HCT116 (cell line): ENCODE data around the gene GAMT. TPM values are rescaled to one million over a fixed set of nuclear protein-coding genes. Genes with fewer than 3 reads are reported as not detected.

Experiments used
- ATAC-seq: fragments of 200-7000 bp; cut with Tn5 transposase; 2 replicates; pipeline ENCODE4 v1.9.1; 2020; ENCODE audit warnings: mild to moderate bottlenecking, moderate library complexity
- BruUV-seq: library from RNA; stranded (reverse); fragments of 400-500 nt; replicated peaks from 2 replicates; lab custom pipeline; 2021; lab: Mats Ljungman, UMichigan
- CTCF ChIA-PET: fragments of 300-600 bp; sonication (Branson Sonifier 250); formaldehyde crosslinking; loops from one replicate; lab custom pipeline; 2021; ENCODE audit warnings: antibody characterized with exemption; lab: Charles Lee
- POLR2A ChIA-PET: fragments of 300-600, 350-600 bp; sonication (Branson Sonifier 250); formaldehyde crosslinking; loops from one replicate; lab custom pipeline; 2021; ENCODE audit warnings: antibody characterized with exemption; lab: Charles Lee
- RAD21 ChIA-PET, 2 experiments: fragments of 300-600 bp; sonication (Branson Sonifier 250); formaldehyde crosslinking; loops; one replicate each; lab custom pipeline; 2023; ENCODE audit warnings: low total read pairs in 2 of 2; ENCODE audit not compliant: uncharacterized antibody in 2 of 2, unreplicated experiment in 2 of 2, low non-redundant PET in 1 of 2; lab: Charles Lee
- DNase-seq: peaks from one replicate; pipeline ENCODE4 v3.0.0-alpha.2; 2010; ENCODE audit warnings: low read depth, low spot score
- H2AFZ ChIP-seq: fragments of 200-600 bp; shearing (Covaris generic), sonication (generic); 2 replicates; pipeline ENCODE4 v1.6.1; 2017; ENCODE audit warnings: low read depth, mixed run types, mixed read lengths, antibody characterized with exemption, low read length; ENCODE audit not compliant: poor library complexity, severe bottlenecking
- H3K27ac ChIP-seq: 2 replicates; pipeline ENCODE4 v1.5.1; 2012; ENCODE audit warnings: low read depth, low read length
- H3K27me3 ChIP-seq: fragments of 200-600 bp; sonication (generic); 2 replicates; pipeline ENCODE4 v1.6.1; 2016; ENCODE audit warnings: mixed run types, low read length, mixed read lengths; ENCODE audit not compliant: insufficient read depth
- H3K36me3 ChIP-seq, 2 experiments: fragments of 200-500 bp in 1 of 2; fragments of 200-600 bp in 1 of 2; sonication (Bioruptor generic) in 1 of 2; sonication (generic) in 1 of 2; 2 replicates each; pipeline versions ENCODE4 v1.5.1 to v1.6.1; 2014 to 2016; ENCODE audit warnings: low read length in 2 of 2, inconsistent platforms in 1 of 2, mixed read lengths in 1 of 2, mixed run types in 1 of 2; ENCODE audit not compliant: insufficient read depth in 2 of 2, control insufficient read depth in 1 of 2
- H3K4me1 ChIP-seq, 2 experiments: fragments of 200-600 bp in 1 of 2; sonication (generic) in 1 of 2; 2 replicates each; pipeline versions ENCODE4 v1.5.1 to v1.6.1; 2012 to 2017; ENCODE audit warnings: low read length in 2 of 2, inconsistent platforms in 1 of 2, mild to moderate bottlenecking in 1 of 2, mixed read lengths in 1 of 2, mixed run types in 1 of 2, moderate library complexity in 1 of 2; ENCODE audit not compliant: insufficient read depth in 2 of 2, control insufficient read depth in 1 of 2
- H3K4me2 ChIP-seq: fragments of 200-600 bp; sonication (generic); 2 replicates; pipeline ENCODE4 v1.6.1; 2017; ENCODE audit warnings: mixed run types, low read length, mixed read lengths
- H3K4me3 ChIP-seq, 2 experiments: fragments of 200-600 bp in 1 of 2; sonication (generic) in 1 of 2; replicated peaks in 1 of 2; 2 replicates each; pipeline ENCODE4 v1.5.1; 2011 to 2016; ENCODE audit warnings: low read length in 2 of 2, control low read depth in 1 of 2, low read depth in 1 of 2, mild to moderate bottlenecking in 1 of 2, mixed read lengths in 1 of 2, mixed run types in 1 of 2
- H3K79me2 ChIP-seq: fragments of 200-600 bp; sonication (generic); 2 replicates; pipeline ENCODE4 v1.6.1; 2017; ENCODE audit warnings: mild to moderate bottlenecking, mixed run types, low read length, moderate library complexity, mixed read lengths; ENCODE audit not compliant: insufficient read depth
- H3K9ac ChIP-seq: fragments of 200-600 bp; sonication (generic); 2 replicates; pipeline ENCODE4 v1.6.1; 2016; ENCODE audit warnings: low read length, mixed read lengths
- H3K9me2 ChIP-seq: fragments of 200-600 bp; sonication (generic), shearing (Covaris generic); 2 replicates; pipeline ENCODE4 v1.6.1; 2017; ENCODE audit warnings: mixed run types, mild to moderate bottlenecking, moderate library complexity; ENCODE audit not compliant: insufficient read depth
- H3K9me3 ChIP-seq, 2 experiments: fragments of 200-500 bp in 1 of 2; fragments of 200-600 bp in 1 of 2; sonication (Bioruptor generic) in 1 of 2; sonication (generic) in 1 of 2; 2 replicates each; pipeline ENCODE4 v1.6.1; 2014 to 2017; ENCODE audit warnings: low read length in 2 of 2, mixed read lengths in 2 of 2, inconsistent platforms in 1 of 2, low read depth in 1 of 2, mild to moderate bottlenecking in 1 of 2, mixed run types in 1 of 2, moderate library complexity in 1 of 2; ENCODE audit not compliant: control insufficient read depth in 1 of 2, insufficient read depth in 1 of 2
- H4K20me1 ChIP-seq: fragments of 200-600 bp; sonication (generic), shearing (Covaris generic); 2 replicates; pipeline ENCODE4 v1.6.1; 2017; ENCODE audit warnings: mixed run types, mild to moderate bottlenecking, moderate library complexity; ENCODE audit not compliant: insufficient read depth
- ATF3 ChIP-seq: IDR thresholded peaks from 2 replicates; pipeline ENCODE4 v1.6.1; 2012
- CBX3 ChIP-seq: IDR thresholded peaks from 2 replicates; pipeline ENCODE4 v1.6.1; 2012; ENCODE audit warnings: low read depth
- CEBPB ChIP-seq: IDR thresholded peaks from 2 replicates; pipeline ENCODE4 v1.6.1; 2012; ENCODE audit warnings: low read depth
- CTCF ChIP-seq, 3 experiments: fragments of 200-600 bp in 1 of 3; sonication (generic) in 1 of 3; IDR thresholded peaks in 2 of 3; conservative IDR thresholded peaks in 1 of 3; 2 replicates each; pipeline ENCODE4 v1.5.1; 2012 to 2017; ENCODE audit warnings: low read depth in 2 of 3, low read length in 2 of 3, antibody characterized with exemption in 1 of 3, borderline replicate concordance in 1 of 3, control low read depth in 1 of 3, mild to moderate bottlenecking in 1 of 3, mixed read lengths in 1 of 3, mixed run types in 1 of 3, moderate library complexity in 1 of 3; ENCODE audit not compliant: insufficient read depth in 1 of 3
- EGR1 ChIP-seq: IDR thresholded peaks from 2 replicates; pipeline ENCODE4 v1.6.1; 2012; ENCODE audit warnings: low read depth
- ELF1 ChIP-seq: IDR thresholded peaks from 2 replicates; pipeline ENCODE4 v1.6.1; 2012; ENCODE audit warnings: low read depth, borderline replicate concordance
- EZH2 ChIP-seq: fragments of 200-600 bp; sonication (generic); IDR thresholded peaks from 2 replicates; pipeline ENCODE4 v1.6.1; 2017; ENCODE audit warnings: antibody characterized with exemption, mixed run types
- EZH2phosphoT487 ChIP-seq: fragments of 200-600 bp; IDR thresholded peaks from 2 replicates; pipeline ENCODE4 v1.6.1; 2018; ENCODE audit warnings: antibody characterized with exemption, borderline replicate concordance
- JUND ChIP-seq: IDR thresholded peaks from 2 replicates; pipeline ENCODE4 v1.6.1; 2012
- POLR2A ChIP-seq: IDR thresholded peaks from 2 replicates; pipeline ENCODE4 v1.7.0; 2011; ENCODE audit warnings: borderline replicate concordance; ENCODE audit not compliant: insufficient read depth, insufficient read length; ENCODE audit errors: extremely low read depth
- POLR2AphosphoS5 ChIP-seq: IDR thresholded peaks from 2 replicates; pipeline ENCODE4 v1.6.1; 2011; ENCODE audit warnings: mild to moderate bottlenecking, low read depth, low read length, moderate library complexity
- RAD21 ChIP-seq: IDR thresholded peaks from 2 replicates; pipeline ENCODE4 v1.6.1; 2012; ENCODE audit warnings: low read depth, mild to moderate bottlenecking
- SIN3A ChIP-seq: IDR thresholded peaks from 2 replicates; pipeline ENCODE4 v1.6.1; 2012; ENCODE audit warnings: low read depth
- SP1 ChIP-seq: IDR thresholded peaks from 2 replicates; pipeline ENCODE4 v1.6.1; 2012; ENCODE audit warnings: low read depth
- SRF ChIP-seq: IDR thresholded peaks from 2 replicates; pipeline ENCODE4 v1.6.1; 2012; ENCODE audit warnings: low read depth
- TCF7L2 ChIP-seq: IDR thresholded peaks from 2 replicates; pipeline ENCODE4 v1.7.0; 2011; ENCODE audit warnings: borderline replicate concordance, inconsistent platforms; ENCODE audit not compliant: insufficient read depth, insufficient read length; ENCODE audit errors: extremely low read depth
- YY1 ChIP-seq: IDR thresholded peaks from 2 replicates; pipeline ENCODE4 v1.6.1; 2011; ENCODE audit warnings: low read length, low read depth, moderate library complexity, mild to moderate bottlenecking; ENCODE audit not compliant: insufficient replicate concordance; ENCODE audit errors: extremely low read depth
- ZNF274 ChIP-seq: fragments of 200-500 bp; sonication (Bioruptor generic); IDR thresholded peaks from 2 replicates; pipeline ENCODE4 v1.6.1; 2014; ENCODE audit warnings: mild to moderate bottlenecking, low read depth, low read length, inconsistent platforms
- intact Hi-C: fragments of 100-400 bp; cut with micrococcal nuclease; formaldehyde crosslinking; loops from 2 replicates; pipeline ENCODE4 v1.10.0; 2022
- total RNA-seq: library from RNA; stranded (reverse); gene quantifications from one replicate; pipeline ENCODE4 v1.2.1, GENCODE V29; 2021; ENCODE audit not compliant: unreplicated experiment
- TF ChIP-seq, protein P1 (sequence below): IDR thresholded peaks from 2 replicates; pipeline ENCODE4 v1.6.1; 2012
- TF ChIP-seq, protein P2 (sequence below): IDR thresholded peaks from 2 replicates; pipeline ENCODE4 v1.6.1; 2012; ENCODE audit warnings: low read depth

Gene GAMT
- total RNA-seq, 1 experiment from 2014 or later: 102 TPM

DNA sequence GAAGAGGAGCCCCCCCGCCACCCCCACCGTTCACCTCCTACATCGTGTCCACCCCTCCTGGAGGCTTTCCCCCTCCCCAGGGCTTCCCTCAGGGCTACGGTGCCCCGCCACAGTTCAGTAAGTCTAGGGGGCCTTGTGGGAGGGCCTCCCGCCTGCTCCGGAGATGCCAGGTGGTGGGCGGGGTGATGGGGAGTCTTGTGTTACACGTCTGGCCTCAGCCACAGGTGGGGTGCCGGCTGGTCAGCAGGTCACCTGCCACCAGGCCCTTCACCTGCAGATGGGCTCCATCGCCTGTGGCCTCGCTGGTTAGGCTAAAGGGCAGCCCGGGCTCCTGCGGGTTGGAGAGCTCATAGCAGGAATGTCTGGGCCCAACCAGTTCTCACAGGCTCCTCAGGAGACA lies 28.9 kb upstream of the GAMT start:
- Histone ChIP-seq H3K4me1 (no peaks in the 10 kb centered on the region), H4K20me1 (no peaks in the 10 kb centered on the region), H3K36me3 (peaks cover 42 to 66% of the 10 kb centered on the region in 2 experiments; a peak in 3 of 4 replicates), H2AFZ (no peak overlapping the region), H3K27ac (no peak overlapping the region), H3K9me2 (no peaks in the 10 kb centered on the region), H3K4me2 (no peak overlapping the region), H3K9ac (no peak overlapping the region), H3K9me3 (no peaks in the 10 kb centered on the region), H3K27me3 (no peaks in the 10 kb centered on the region), H3K4me3 (no peak overlapping the region), H3K79me2 (peaks cover 63% of the 10 kb centered on the region)
- POLR2A ChIA-PET: no interaction called here
- no peak for DNase-seq
- ATAC-seq: no peak
- no TSS peak for BruUV-seq
- no peak for TF ChIP-seq ATF3
- no peak for TF ChIP-seq CBX3
- TF ChIP-seq POLR2AphosphoS5: no peak
- no peak for TF ChIP-seq SIN3A
- TF ChIP-seq, protein P1, sequence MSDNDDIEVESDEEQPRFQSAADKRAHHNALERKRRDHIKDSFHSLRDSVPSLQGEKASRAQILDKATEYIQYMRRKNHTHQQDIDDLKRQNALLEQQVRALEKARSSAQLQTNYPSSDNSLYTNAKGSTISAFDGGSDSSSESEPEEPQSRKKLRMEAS: no peak
- no peak for TF ChIP-seq TCF7L2
- TF ChIP-seq POLR2A: no peak
- no peak for TF ChIP-seq CEBPB
- TF ChIP-seq SP1: no peak
- TF ChIP-seq ELF1: no peak
- TF ChIP-seq EZH2: no peak
- TF ChIP-seq ZNF274: no peak
- TF ChIP-seq EGR1: no peak
- no peak for TF ChIP-seq CTCF (IDR thresholded peaks at IDR 0.05 in 2 of 3, conservative IDR thresholded peaks at IDR 0.05 in 1 of 3; ENCODE audit: borderline replicate concordance in 1 of 3, insufficient read depth in 1 of 3, low read depth in 2 of 3, low read length in 2 of 3)
- TF ChIP-seq YY1: no peak
- no peak for TF ChIP-seq SRF
- TF ChIP-seq, protein P2, sequence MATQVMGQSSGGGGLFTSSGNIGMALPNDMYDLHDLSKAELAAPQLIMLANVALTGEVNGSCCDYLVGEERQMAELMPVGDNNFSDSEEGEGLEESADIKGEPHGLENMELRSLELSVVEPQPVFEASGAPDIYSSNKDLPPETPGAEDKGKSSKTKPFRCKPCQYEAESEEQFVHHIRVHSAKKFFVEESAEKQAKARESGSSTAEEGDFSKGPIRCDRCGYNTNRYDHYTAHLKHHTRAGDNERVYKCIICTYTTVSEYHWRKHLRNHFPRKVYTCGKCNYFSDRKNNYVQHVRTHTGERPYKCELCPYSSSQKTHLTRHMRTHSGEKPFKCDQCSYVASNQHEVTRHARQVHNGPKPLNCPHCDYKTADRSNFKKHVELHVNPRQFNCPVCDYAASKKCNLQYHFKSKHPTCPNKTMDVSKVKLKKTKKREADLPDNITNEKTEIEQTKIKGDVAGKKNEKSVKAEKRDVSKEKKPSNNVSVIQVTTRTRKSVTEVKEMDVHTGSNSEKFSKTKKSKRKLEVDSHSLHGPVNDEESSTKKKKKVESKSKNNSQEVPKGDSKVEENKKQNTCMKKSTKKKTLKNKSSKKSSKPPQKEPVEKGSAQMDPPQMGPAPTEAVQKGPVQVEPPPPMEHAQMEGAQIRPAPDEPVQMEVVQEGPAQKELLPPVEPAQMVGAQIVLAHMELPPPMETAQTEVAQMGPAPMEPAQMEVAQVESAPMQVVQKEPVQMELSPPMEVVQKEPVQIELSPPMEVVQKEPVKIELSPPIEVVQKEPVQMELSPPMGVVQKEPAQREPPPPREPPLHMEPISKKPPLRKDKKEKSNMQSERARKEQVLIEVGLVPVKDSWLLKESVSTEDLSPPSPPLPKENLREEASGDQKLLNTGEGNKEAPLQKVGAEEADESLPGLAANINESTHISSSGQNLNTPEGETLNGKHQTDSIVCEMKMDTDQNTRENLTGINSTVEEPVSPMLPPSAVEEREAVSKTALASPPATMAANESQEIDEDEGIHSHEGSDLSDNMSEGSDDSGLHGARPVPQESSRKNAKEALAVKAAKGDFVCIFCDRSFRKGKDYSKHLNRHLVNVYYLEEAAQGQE: no peak
- TF ChIP-seq RAD21: no peak
- TF ChIP-seq JUND: no peak
- no peak for TF ChIP-seq EZH2phosphoT487
- CTCF ChIA-PET: no interaction called here
- RAD21 ChIA-PET: no interaction called here
- intact Hi-C loops: no loop called here
